AG04449 (cell line): ENCODE results near the gene GALNT6.

Experiments
- CTCF ChIA-PET: fragments of 350-600 bp; formaldehyde crosslinking; extraction: SDS; loops from one replicate; lab custom pipeline; 2021; ENCODE audit warnings: antibody characterized with exemption; lab: Yijun Ruan, JAX
- POLR2A ChIA-PET: fragments of 400-600, 350-600 bp; formaldehyde crosslinking; extraction: SDS; loops from one replicate; lab custom pipeline; 2020; ENCODE audit warnings: antibody characterized with exemption, inconsistent platforms; lab: Yijun Ruan, JAX
- DNase-seq: peaks from one replicate; pipeline ENCODE4 v3.0.0-alpha.2; 2010; ENCODE audit warnings: low read depth, low spot score
- H3K4me3 ChIP-seq: 2 replicates; pipeline ENCODE4 v1.5.1; 2011; ENCODE audit warnings: low read depth, mild to moderate bottlenecking, control low read depth, low read length
- TF ChIP-seq, protein P1 (sequence below): IDR thresholded peaks from one replicate; pipeline ENCODE4 v1.5.1; 2011; ENCODE audit warnings: mild to moderate bottlenecking, moderate library complexity, low read length, control low read depth, inconsistent platforms; ENCODE audit not compliant: insufficient read depth; ENCODE audit errors: missing control alignments

The GALNT6 gene

DNA sequence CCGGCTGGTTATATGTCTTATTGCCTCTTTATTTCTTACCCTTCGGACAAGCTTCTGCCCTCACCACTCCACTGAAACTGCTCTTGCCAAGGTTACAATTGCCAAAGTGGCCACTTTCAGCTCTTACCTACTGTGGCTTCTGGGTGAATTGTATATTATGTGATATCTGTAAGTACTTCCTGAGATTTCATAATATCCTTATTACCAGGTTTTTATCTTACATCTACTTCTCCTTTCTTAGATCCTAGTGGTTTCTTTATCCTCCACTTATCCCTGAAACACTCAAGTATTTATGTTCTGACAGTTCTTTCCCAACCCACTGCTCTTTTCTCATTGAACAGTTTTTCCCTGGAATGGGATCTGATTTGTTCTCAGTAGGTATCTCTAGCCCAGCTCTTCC, 55.3 kb downstream of the GALNT6 start:
- no peak for DNase-seq
- ChIA-PET CTCF (interaction anchor here (1.2 kb wide), 1 partner anchor 571 kb away, joined by 3 read pairs; no protein-coding TSS in a partner anchor), POLR2A (interaction anchor here (0.7 kb wide), 1 partner anchor 67 kb away, joined by 3 read pairs; no protein-coding TSS in a partner anchor)
- TF ChIP-seq, protein P1, sequence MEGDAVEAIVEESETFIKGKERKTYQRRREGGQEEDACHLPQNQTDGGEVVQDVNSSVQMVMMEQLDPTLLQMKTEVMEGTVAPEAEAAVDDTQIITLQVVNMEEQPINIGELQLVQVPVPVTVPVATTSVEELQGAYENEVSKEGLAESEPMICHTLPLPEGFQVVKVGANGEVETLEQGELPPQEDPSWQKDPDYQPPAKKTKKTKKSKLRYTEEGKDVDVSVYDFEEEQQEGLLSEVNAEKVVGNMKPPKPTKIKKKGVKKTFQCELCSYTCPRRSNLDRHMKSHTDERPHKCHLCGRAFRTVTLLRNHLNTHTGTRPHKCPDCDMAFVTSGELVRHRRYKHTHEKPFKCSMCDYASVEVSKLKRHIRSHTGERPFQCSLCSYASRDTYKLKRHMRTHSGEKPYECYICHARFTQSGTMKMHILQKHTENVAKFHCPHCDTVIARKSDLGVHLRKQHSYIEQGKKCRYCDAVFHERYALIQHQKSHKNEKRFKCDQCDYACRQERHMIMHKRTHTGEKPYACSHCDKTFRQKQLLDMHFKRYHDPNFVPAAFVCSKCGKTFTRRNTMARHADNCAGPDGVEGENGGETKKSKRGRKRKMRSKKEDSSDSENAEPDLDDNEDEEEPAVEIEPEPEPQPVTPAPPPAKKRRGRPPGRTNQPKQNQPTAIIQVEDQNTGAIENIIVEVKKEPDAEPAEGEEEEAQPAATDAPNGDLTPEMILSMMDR: no peak
- no peak overlapping the region for H3K4me3 ChIP-seq

DNA sequence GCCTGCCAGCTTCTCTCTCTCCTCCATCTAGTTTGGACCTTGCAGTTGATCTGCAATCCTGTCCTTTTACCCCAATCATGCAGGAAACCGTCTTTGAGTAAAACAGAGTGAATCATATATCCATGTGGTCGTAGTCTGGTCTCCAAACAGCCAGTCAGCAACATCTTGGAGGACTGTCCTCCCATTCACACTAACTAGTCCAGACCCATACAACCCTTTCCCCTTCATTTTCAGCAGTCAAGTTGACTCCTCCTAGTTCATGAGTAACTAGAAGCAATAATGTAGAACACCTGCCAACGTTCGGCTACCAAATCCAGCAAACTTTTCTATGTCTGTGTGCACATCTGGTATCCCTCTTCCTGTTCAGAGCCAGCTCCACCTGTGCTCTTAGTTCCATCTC, 56.4 kb downstream of the GALNT6 start:
- DNase-seq: no peak
- ChIA-PET CTCF (interaction anchor here (0.7 kb wide), 1 partner anchor 261 kb away, joined by 3 read pairs; no protein-coding TSS in a partner anchor), POLR2A (no interaction called here)
- TF ChIP-seq, protein P1: no peak
- H3K4me3 ChIP-seq: no peak overlapping the region

DNA sequence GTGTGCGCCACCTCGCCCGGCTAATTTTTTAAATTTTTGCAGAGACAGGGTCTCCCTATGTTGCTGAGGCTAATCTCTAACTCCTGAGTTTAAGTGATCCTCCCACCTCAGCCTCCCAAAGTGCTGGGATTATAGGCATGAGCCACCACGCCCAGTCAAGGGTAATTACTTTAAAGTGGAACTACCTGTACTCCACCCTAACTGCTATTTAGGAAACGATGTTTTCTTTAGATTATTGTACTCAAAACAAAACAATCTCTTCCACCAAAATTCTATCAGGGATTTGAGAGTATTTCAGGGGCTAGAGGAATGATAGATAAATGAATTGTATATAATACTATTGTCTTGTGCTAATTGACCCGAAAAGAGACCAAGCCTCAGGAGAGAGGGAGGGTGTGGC, 57.7 kb downstream of the GALNT6 start:
- DNase-seq: no peak
- CTCF ChIA-PET: interaction anchor here (4.1 kb wide), 1 partner anchor 7 kb away, joined by 40 read pairs; no protein-coding TSS in a partner anchor
- no peak overlapping the region for H3K4me3 ChIP-seq
- TF ChIP-seq, protein P1: no peak
- POLR2A ChIA-PET: no interaction called here

DNA sequence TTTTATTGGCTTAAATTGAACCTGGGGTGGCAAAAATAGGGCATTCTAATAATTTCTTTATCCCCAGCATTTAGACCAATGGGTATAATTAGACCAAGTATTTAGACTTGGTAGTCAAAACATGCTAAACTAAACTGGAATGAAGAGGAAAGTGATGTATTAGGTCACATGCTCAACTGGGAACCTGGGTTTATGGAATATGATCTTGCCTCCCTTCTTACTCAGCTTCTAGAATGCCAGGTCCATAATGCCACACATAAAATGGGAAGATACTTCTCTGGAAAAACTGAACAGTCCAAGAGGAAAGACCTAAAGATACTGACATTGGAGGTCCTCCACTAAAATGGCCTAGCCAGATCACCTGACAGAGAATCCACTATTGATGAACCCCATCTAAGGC, 61.0 kb downstream of the GALNT6 start:
- ChIA-PET CTCF (interaction anchor here (0.6 to 4.1 kb wide), 2 partner anchors 11 to 13 kb away, joined by 3 to 40 read pairs; no protein-coding TSS in a partner anchor), POLR2A (interaction anchor here (0.7 kb wide), 1 partner anchor 248 kb away, joined by 3 read pairs; no protein-coding TSS in a partner anchor)
- no peak for DNase-seq
- TF ChIP-seq, protein P1: no peak
- H3K4me3 ChIP-seq: no peak overlapping the region

DNA sequence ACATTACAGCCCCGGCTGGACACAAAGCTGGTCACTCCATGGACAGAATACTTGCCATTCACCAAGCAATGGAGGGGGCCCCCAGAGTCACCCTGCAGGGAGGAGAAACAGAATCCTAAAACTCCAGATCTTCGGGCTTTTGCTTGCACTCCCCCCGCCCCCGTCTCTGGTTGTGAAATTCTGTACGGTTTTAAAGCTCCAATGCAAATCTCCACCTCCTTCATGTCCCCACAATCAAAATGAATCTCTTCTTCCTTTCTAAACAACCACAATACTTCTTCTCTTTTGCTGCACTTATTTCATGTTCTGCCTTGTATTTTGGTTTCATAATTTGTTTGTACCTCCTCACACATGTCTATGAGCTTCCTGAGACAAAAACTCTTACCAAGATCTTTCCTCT, 61.5 kb downstream of the GALNT6 start:
- CTCF ChIA-PET: interaction anchor here (0.6 to 4.1 kb wide), 2 partner anchors 11 to 13 kb away, joined by 3 to 40 read pairs; no protein-coding TSS in a partner anchor
- POLR2A ChIA-PET: interaction anchor here (0.7 kb wide), 1 partner anchor 247 kb away, joined by 3 read pairs; no protein-coding TSS in a partner anchor
- TF ChIP-seq, protein P1: no peak
- no peak for DNase-seq
- no peak overlapping the region for H3K4me3 ChIP-seq

DNA sequence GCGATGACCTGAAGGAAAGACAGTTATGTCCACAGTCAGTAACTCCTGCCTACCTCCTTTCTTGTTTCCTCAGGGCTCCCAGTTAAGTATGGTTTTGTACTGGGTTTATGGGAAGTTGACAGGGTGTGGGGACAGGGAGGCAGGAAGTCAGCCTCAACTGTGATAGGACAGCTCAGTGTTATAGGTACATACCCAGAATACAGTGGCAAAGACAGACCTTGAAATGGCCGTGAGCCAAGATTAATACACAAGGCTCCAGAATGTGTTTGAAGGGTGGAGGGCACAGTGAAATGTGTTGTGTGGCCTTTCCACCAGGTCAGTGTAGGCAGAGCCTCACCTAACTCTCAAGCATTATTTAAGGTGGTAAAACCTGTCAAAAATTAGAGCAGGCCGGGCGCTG, 62.6 kb downstream of the GALNT6 start:
- POLR2A ChIA-PET: no interaction called here
- no peak for DNase-seq
- CTCF ChIA-PET: interaction anchor here (3.0 kb wide), 1 partner anchor 12 kb away, joined by 18 read pairs; no protein-coding TSS in a partner anchor
- TF ChIP-seq, protein P1: no peak
- H3K4me3 ChIP-seq: no peak overlapping the region
